Measurements from ENCODE around the gene EIF2S2.
"Not testable (repeated sequence)": the region's sequence is repeated elsewhere in the genome, so short reads cannot be mapped to it uniquely, and the experiment has no call there.

EIF2S2 gene

GRCh38 chr20:34111702-34112599 lies at the start of gene EIF2S2:
EIF2S2 (minus strand) TSS chr20:34112243; CDS start chr20:34112110, 133 bp downstream.
- peak; percentile 78 for DNase-seq

DNA sequence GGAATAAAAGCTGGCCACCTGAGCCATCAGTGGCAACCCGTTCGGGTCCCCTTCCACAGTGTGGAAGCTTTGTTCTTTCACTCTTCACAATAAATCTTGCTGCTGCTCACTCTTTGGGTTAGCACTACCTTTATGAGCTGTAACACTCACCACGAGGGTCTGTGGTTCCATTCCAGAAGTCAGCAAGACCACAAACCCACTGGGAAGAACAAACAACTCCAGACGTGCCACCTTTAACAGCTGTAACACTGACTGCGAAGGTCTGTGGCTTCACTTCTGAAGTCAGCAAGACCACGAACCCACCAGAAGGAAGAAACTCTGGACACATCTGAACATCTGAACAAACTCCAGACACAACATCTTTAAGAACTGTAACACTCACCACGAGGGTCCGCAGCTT lies 45.7 kb upstream of the EIF2S2 start:
- not testable (repeated sequence) for DNase-seq

GRCh38 chr20:34155836-34156235 lies 43.8 kb upstream of the EIF2S2 start:
- no peak for DNase-seq

DNA sequence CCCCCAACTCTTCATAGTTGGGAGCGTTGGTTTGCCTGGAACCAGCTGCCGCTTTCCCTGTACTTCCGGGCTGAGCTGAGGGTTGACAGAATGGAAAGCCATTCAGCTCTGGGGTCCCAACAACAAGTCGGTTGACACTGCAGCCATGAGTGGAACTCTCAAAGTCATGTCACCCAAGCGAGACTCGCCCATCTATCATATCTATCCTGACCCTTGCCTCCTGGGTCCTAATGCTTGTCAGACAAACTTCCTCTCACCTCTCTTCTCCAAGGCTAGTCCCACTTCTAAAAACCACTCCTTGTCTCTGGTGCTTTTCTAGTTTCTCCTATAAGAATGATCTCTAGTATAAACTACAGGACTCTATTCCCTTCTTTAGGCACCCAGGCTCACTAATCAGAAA lies 41.1 kb upstream of the EIF2S2 start:
- DNase-seq: not testable (repeated sequence)

DNA sequence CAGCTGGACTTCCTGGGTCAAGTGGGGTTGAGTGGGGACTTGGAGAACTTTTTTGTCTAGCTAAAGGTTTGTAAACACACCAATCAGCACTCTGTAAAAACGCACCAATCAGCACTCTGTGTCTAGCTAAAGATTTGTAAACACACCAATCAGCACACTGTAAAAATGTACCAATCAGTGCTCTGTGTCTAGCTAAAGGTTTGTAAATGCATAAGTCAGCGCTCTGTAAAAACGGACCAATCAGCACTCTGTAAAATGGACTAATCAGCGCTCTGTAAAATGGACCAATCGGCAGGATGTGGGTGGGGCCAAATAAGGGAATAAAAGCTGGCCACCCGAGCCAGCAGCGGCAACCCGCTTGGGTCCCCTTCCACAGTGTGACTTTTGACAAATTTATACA lies 40.0 kb upstream of the EIF2S2 start:
- not testable (repeated sequence) for DNase-seq

GRCh38 chr20:34150306-34151000 lies 38.4 kb upstream of the EIF2S2 start:
- no peak for DNase-seq

DNA sequence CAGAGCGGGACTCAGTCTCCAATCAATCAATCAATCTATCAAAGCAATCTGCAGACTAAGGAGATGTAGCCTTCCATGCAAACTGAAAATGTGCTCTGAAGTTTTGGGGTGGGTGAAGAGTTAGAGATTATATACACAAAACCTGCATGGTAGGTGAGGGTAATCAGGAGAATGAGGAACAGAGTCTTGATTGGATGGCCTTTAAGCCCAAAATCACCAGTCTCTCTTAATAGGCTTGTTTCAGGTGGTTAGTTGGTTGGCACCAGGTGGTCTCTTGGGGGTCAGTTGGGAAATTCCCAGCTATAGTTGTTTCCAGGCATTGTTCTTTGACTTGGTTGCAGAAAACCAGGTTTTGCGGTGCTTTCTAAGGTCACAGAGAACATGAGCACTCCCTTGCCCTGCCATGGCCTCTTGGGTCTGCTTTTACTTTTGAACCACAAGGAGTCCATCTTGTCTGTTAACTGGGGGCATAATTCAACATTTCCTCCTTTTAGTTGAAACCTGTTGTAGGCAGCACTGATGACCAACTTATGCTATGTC lies 33.3 kb upstream of the EIF2S2 start:
- DNase-seq: no peak

DNA sequence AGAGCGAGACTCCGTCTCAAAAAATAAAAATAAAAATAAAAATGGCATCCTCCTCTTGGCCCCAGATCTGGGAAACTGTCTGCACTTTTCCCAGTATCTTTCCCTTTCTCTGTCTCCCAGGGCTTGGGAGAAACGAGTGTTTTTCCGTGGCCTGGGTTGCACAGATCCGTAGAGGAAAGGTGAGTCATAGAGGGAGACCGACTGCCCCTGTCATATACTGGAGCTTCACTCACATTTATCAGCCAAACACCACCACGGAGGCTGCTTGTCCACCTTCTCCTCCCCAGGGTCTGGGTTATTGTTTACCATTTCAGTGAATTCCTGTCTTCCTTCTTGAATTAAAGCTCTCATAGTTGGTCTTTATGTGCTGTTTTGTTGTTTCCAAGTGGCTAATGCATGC lies 31.9 kb upstream of the EIF2S2 start:
- DNase-seq: no peak

DNA sequence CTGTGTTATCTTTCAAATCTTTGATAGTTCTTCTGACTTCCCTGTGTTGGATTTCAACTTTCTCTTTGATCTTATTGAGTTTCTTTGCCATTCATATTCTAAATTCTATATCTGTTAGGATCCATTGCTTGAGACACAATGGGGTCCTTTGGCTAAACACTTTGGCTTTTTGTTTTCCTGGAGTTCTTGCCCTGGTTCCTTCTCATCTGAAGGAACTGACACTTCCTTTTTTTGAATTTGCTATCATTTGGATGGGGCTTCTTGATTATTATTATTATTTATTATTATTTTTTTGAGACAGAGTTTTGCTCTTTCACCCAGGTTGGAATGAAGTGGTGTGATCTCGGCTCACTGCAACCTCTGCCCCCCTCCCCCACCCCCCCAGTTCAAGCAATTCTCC lies 30.1 kb upstream of the EIF2S2 start:
- DNase-seq: no peak

DNA sequence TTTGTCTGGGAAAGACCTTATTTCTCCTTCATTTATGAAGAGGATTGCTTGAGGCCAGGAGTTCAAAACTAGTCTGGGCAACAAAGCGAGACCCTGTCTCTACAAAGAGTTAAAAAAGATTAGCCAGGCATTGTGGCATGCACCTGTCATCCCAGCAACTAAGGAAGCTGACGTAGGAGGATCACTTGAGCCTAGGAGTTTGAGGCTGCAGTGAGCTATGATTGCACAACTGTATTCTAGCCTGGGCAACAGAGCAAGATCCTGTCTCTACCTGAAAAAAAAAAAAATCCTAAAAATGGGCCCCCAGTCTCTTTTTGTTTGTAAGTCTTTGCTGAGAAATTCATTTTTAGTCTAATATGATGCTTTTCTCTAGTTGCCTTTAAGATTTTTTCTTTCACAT lies 29.2 kb upstream of the EIF2S2 start:
- DNase-seq: no peak

DNA sequence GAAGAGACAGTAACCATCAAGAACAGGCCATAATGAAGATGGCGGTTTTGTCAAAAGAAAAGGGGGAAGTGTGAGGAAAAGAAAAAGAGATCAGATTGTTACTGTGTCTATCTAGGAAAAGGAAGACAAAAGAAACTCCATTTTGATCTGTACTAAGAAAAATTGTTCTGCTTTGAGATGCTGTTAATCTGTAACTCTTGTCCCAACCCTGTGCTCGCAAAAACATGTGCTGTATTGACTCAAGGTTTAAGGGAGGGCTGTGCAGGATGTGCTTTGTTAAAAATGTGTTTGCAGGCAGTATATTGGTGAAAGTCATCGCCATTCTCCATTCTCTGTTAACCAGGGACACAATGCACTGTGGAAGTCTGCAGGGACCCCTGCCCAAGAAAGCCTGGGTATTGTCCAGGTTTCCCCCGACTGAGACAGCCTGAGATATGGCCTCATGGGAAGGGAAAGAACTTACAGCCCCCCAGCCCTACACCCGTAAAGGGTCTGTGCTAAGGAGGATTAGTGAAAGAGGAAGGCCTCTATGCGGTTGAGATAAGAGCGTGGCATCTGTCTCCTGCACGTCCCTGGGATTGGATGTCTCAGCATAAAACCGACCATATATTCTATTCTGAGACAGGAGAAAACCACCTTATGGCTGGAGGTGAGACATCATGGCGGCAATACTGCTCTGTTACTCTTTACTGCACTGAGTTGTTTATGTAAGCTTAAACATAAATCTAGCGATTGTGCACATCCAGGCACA lies 23.7 kb upstream of the EIF2S2 start:
- not testable (repeated sequence) for DNase-seq

- DNase-seq: not testable (repeated sequence)
These were observed 21.4 kb upstream of the EIF2S2 start for GRCh38 chr20:34133365-34133860.

DNA sequence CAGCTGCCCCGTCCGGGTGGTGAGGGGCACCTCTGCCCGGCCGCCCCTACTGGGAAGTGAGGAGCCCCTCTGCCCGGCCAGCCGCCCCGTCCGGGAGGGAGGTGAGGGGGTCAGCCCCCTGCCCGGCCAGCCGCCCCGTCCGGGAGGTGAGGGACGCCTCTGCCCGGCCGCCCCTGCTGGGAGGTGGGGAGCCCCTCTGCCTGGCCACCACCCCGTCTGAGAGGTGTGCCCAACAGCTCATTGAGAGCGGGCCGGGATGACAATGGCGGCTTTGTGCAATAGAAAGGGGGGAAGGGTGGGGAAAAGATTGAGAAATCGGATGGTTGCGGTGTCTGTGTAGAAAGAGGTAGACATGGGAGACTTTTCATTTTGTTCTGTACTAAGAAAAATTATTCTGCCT lies 20.9 kb upstream of the EIF2S2 start:
- not testable (repeated sequence) for DNase-seq

- DNase-seq: not testable (repeated sequence)
These were observed 20.4 kb upstream of the EIF2S2 start for GRCh38 chr20:34132491-34132890.

DNA sequence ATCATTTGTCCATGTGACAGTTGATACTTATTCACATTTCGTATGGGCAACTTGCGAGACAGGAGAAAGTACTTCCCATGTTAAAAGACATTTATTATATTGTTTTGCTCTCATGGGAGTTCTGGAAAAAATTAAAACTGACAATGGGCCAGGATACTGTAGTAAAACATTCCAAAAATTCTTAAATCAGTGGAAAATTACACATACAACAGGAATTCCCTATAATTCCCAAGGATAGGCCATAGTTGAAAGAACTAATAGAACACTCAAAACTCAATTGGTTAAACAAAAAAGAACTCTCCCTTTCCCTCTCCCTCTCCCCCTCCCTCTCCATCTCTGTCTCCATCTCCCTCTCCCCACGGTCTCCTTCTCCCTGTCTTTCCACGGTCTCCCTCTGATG lies 19.4 kb upstream of the EIF2S2 start:
- no peak for DNase-seq

- DNase-seq: peak; percentile 29
These were observed 17.6 kb upstream of the EIF2S2 start for GRCh38 chr20:34129518-34130162.

DNA sequence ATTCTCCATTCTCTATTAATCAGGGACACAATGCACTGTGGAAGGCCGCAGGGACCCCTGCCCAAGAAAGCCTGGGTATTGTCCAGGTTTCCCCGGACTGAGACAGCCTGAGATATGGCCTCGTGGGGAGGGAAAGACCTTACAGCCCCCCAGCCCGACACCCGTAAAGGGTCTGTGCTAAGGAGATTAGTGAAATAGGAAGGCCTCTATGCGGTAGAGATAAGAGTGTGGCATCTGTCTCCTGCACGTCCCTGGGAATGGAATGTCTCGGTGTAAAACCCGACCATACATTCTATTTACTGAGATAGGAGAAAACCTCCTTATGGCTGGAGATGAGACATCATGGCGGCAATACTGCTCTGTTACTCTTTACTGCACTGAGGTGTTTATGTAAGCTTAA lies 15.7 kb upstream of the EIF2S2 start:
- no peak for DNase-seq

- DNase-seq: no peak
These were observed 12.6 kb upstream of the EIF2S2 start for GRCh38 chr20:34124469-34125249.

GRCh38 chr20:34123309-34123708 lies 11.3 kb upstream of the EIF2S2 start:
- DNase-seq: no peak

DNA sequence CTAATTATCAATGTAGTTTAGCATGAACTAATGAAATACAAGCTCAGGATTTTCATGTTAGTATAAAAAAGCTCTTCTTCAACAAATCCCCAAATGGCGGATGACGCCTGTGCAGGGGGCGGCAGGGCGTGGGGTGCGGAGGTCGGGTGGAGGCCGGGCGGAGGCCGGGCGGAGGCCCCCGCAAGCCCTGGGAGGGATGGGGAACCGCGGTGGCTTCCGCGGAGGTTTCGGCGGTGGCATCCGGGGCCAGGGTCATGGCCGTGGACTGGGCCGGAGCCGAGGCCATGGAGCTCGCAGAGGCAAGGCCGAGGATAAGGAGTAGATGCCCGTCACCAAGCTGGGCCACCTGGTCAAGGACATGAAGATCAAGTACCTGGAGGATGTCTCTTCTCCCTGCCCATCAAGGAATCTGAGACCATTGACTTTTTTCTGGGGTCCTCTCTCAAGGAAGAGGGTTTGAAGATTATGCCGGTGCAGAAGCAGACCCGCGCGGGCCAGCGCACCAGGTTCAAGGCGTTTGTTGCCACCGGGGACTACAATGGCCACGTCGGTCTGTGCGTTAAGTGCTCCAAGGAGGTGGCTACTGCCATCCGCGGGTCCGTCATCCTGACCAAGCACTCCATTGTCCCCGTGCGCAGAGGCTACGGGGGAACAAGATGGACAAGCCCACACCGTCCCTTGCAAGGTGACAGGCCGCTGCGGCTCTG lies 10.4 kb upstream of the EIF2S2 start:
- no peak for DNase-seq

DNA sequence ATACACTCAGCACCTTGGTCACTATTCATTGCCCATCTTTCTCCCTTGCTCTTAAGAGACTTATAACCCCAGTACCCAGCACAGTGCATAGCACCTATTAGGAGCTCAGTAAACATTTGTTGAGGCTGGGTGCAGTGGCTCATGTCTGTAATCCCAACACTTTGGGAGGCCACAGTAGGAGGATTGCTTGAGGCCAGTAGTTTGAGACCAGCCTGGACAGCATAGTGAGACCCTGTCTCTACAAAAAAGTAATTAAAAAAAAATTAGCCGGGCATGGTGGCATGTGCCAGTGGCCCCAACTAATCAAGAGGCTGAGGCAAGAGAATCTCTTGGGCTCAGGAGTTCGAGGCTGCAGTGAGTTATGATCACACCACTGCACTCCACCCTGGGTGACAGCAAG lies 8.2 kb upstream of the EIF2S2 start:
- no peak for DNase-seq

Data from SIG-M5 (cell line).